HEK293T (cell line): ENCODE measurements around the gene OXCT1.

ENCODE experiments used
- CTCF ChIA-PET: fragments of 350-600 bp; formaldehyde crosslinking; extraction: SDS; loops from one replicate; lab custom pipeline; 2021; ENCODE audit warnings: antibody characterized with exemption, inconsistent platforms; lab: Yijun Ruan, JAX
- POLR2A ChIA-PET: fragments of 350-600 bp; formaldehyde crosslinking; extraction: SDS; loops from one replicate; lab custom pipeline; 2020; ENCODE audit warnings: antibody characterized with exemption, inconsistent platforms; lab: Yijun Ruan, JAX
- DNase-seq: peaks from one replicate; pipeline ENCODE4 v3.0.0; 2012; ENCODE audit warnings: mixed read lengths; ENCODE audit errors: extremely low spot score
- ARNT ChIP-seq: fragments of 450-650 bp; IDR thresholded peaks from 2 replicates; pipeline ENCODE4 v1.6.1; 2017; ENCODE audit warnings: mild to moderate bottlenecking
- BHLHE40 ChIP-seq: fragments of 450-650 bp; IDR thresholded peaks from 2 replicates; pipeline ENCODE4 v1.6.1; 2016; ENCODE audit warnings: mild to moderate bottlenecking, moderate library complexity, borderline replicate concordance
- CTBP1 ChIP-seq: fragments of 450-650 bp; IDR thresholded peaks from 2 replicates; pipeline ENCODE4 v1.6.1; 2016; ENCODE audit warnings: borderline replicate concordance
- ELF4 ChIP-seq: fragments of 450-650 bp; IDR thresholded peaks from 2 replicates; pipeline ENCODE4 v1.6.1; 2017; ENCODE audit warnings: antibody characterized with exemption
- FOXA1 ChIP-seq: fragments of 450-650 bp; IDR thresholded peaks from 2 replicates; pipeline ENCODE4 v1.6.1; 2016; ENCODE audit warnings: mild to moderate bottlenecking
- FOXK2 ChIP-seq: fragments of 450-650 bp; IDR thresholded peaks from 2 replicates; pipeline ENCODE4 v1.6.1; 2016; ENCODE audit warnings: mild to moderate bottlenecking
- FOXM1 ChIP-seq: fragments of 450-650 bp; IDR thresholded peaks from 2 replicates; pipeline ENCODE4 v1.6.1; 2017; ENCODE audit warnings: mild to moderate bottlenecking, borderline replicate concordance
- HDGF ChIP-seq: fragments of 450-650 bp; IDR thresholded peaks from 2 replicates; pipeline ENCODE4 v1.6.1; 2017; ENCODE audit warnings: antibody characterized with exemption, borderline replicate concordance
- L3MBTL2 ChIP-seq: fragments of 450-650 bp; conservative IDR thresholded peaks from 2 replicates; pipeline ENCODE4 v1.6.1; 2016; ENCODE audit warnings: mild to moderate bottlenecking
- LEF1 ChIP-seq: fragments of 450-650 bp; IDR thresholded peaks from 2 replicates; pipeline ENCODE4 v1.6.1; 2017; ENCODE audit warnings: mild to moderate bottlenecking, borderline replicate concordance
- NFRKB ChIP-seq: fragments of 450-650 bp; IDR thresholded peaks from 2 replicates; pipeline ENCODE4 v1.6.1; 2016; ENCODE audit warnings: mild to moderate bottlenecking, moderate library complexity
- PKNOX1 ChIP-seq: fragments of 450-650 bp; IDR thresholded peaks from 2 replicates; pipeline ENCODE4 v1.6.1; 2016
- SP1 ChIP-seq: fragments of 450-650 bp; IDR thresholded peaks from 2 replicates; pipeline ENCODE4 v1.6.1; 2017
- SUZ12 ChIP-seq: fragments of 450-650 bp; IDR thresholded peaks from 2 replicates; pipeline ENCODE4 v1.6.1; 2016; ENCODE audit warnings: mild to moderate bottlenecking
- TARDBP ChIP-seq: fragments of 450-650 bp; IDR thresholded peaks from 2 replicates; pipeline ENCODE4 v1.6.1; 2016
- ZNF384 ChIP-seq: fragments of 450-650 bp; IDR thresholded peaks from 2 replicates; pipeline ENCODE4 v1.6.1; 2016

OXCT1 gene

GRCh38 chr5:41885286-41885685, 15.1 kb upstream of the OXCT1 start:
- CTCF ChIA-PET, result no interaction called here
- TF ChIP-seq HDGF (no peak), PKNOX1 (no peak)
- POLR2A ChIA-PET, result no interaction called here
- DNase-seq, result no peak

- ChIA-PET CTCF (interaction anchor here (0.6 kb wide), 1 partner anchor 1181 kb away, joined by 3 read pairs; no protein-coding TSS in a partner anchor), POLR2A (no interaction called here)
- no peak for TF ChIP-seq BHLHE40
- no peak for TF ChIP-seq L3MBTL2
- TF ChIP-seq CTBP1, result no peak
- no peak for TF ChIP-seq PKNOX1
- no peak for TF ChIP-seq FOXK2
- no peak for TF ChIP-seq LEF1
- no peak for TF ChIP-seq NFRKB
- no peak for TF ChIP-seq FOXM1
- no peak for DNase-seq
Observed at GRCh38 chr5:41883936-41884335, 13.7 kb upstream of the OXCT1 start.

- no peak for DNase-seq
- CTCF ChIA-PET, result no interaction called here
- TF ChIP-seq CTBP1, result no peak
- TF ChIP-seq FOXK2, result no peak
- no peak for TF ChIP-seq L3MBTL2
- no peak for TF ChIP-seq ELF4
- TF ChIP-seq ARNT, result no peak
- TF ChIP-seq PKNOX1, result no peak
- TF ChIP-seq SP1, result no peak
- TF ChIP-seq HDGF, result no peak
- no peak for TF ChIP-seq ZNF384
- TF ChIP-seq LEF1, result no peak
- TF ChIP-seq NFRKB, result no peak
- no peak for TF ChIP-seq SUZ12
- no peak for TF ChIP-seq FOXM1
- TF ChIP-seq TARDBP, result no peak
- POLR2A ChIA-PET, result no interaction called here
Observed at GRCh38 chr5:41883243-41883642, 13.0 kb upstream of the OXCT1 start.

GRCh38 chr5:41882765-41883164, 12.5 kb upstream of the OXCT1 start:
- ChIA-PET CTCF (no interaction called here), POLR2A (no interaction called here)
- no peak for DNase-seq
- TF ChIP-seq NFRKB (no peak), PKNOX1 (no peak), FOXA1 (no peak), CTBP1 (no peak), ZNF384 (no peak), TARDBP (no peak), ELF4 (no peak), FOXM1 (no peak), HDGF (no peak), ARNT (no peak), SP1 (no peak), FOXK2 (no peak), L3MBTL2 (no peak), BHLHE40 (no peak), LEF1 (no peak), SUZ12 (no peak)

GRCh38 chr5:41878643-41879478, 8.6 kb upstream of the OXCT1 start:
- POLR2A ChIA-PET, result no interaction called here
- no peak for TF ChIP-seq FOXM1
- TF ChIP-seq FOXK2, result no peak
- no peak for DNase-seq
- CTCF ChIA-PET, result no interaction called here

- POLR2A ChIA-PET, result no interaction called here
- CTCF ChIA-PET, result no interaction called here
- DNase-seq, result no peak
- TF ChIP-seq FOXA1, result no peak
- no peak for TF ChIP-seq CTBP1
- TF ChIP-seq NFRKB, result no peak
- no peak for TF ChIP-seq FOXM1
- no peak for TF ChIP-seq ELF4
- TF ChIP-seq BHLHE40, result no peak
- TF ChIP-seq FOXK2, result no peak
- no peak for TF ChIP-seq PKNOX1
- no peak for TF ChIP-seq ZNF384
- no peak for TF ChIP-seq HDGF
- TF ChIP-seq LEF1, result no peak
- no peak for TF ChIP-seq SUZ12
- TF ChIP-seq ARNT, result no peak
- TF ChIP-seq SP1, result no peak
- TF ChIP-seq TARDBP, result no peak
Observed at GRCh38 chr5:41878173-41878572, 7.9 kb upstream of the OXCT1 start.
